MM.1S (cell line): Measurements from ENCODE around the gene R3HDML.

Source experiments
- DNase-seq: peaks from one replicate; pipeline ENCODE4 v3.0.0-alpha.2; 2015
- H2AFZ ChIP-seq: fragments of 300-600 bp; sonication (generic); 2 replicates; pipeline ENCODE4 v1.6.0; 2016; ENCODE audit warnings: antibody characterized with exemption, low read length
- H3F3A ChIP-seq: fragments of 300-600 bp; sonication (generic); 2 replicates; pipeline ENCODE4 v1.6.1; 2016; ENCODE audit warnings: mild to moderate bottlenecking, antibody characterized with exemption, low read length, moderate library complexity, mixed read lengths; ENCODE audit not compliant: insufficient read depth
- H3K27ac ChIP-seq: fragments of 300-600 bp; sonication (generic); 2 replicates; pipeline ENCODE4 v1.5.1; 2016; ENCODE audit warnings: mild to moderate bottlenecking, low read length
- H3K27me3 ChIP-seq: fragments of 300-600 bp; sonication (generic); replicated peaks from 2 replicates; pipeline ENCODE4 v1.6.0; 2016; ENCODE audit warnings: low read length; ENCODE audit not compliant: insufficient read depth
- H3K36me3 ChIP-seq: fragments of 300-600 bp; sonication (generic); replicated peaks from 2 replicates; pipeline ENCODE4 v1.6.1; 2016; ENCODE audit warnings: mild to moderate bottlenecking, low read length, mixed read lengths; ENCODE audit not compliant: insufficient read depth
- H3K4me1 ChIP-seq: fragments of 300-600 bp; sonication (generic); 2 replicates; pipeline ENCODE4 v1.6.1; 2016; ENCODE audit warnings: low read length, mixed read lengths
- H3K4me2 ChIP-seq: fragments of 300-600 bp; sonication (generic); 2 replicates; pipeline ENCODE4 v1.6.0; 2016; ENCODE audit warnings: low read depth, low read length
- H3K4me3 ChIP-seq: fragments of 300-600 bp; sonication (generic); 2 replicates; pipeline ENCODE4 v1.5.1; 2016; ENCODE audit warnings: low read length, mixed read lengths
- H3K79me2 ChIP-seq: fragments of 300-600 bp; sonication (generic); 2 replicates; pipeline ENCODE4 v1.6.1; 2016; ENCODE audit warnings: mixed run types, low read length, mixed read lengths
- H3K9ac ChIP-seq: fragments of 300-600 bp; sonication (generic); 2 replicates; pipeline ENCODE4 v1.6.1; 2016; ENCODE audit warnings: low read length, mixed read lengths
- H3K9me2 ChIP-seq: fragments of 300-600 bp; sonication (generic); replicated peaks from 2 replicates; pipeline ENCODE4 v1.6.1; 2016; ENCODE audit warnings: mild to moderate bottlenecking, low read length, mixed read lengths; ENCODE audit not compliant: insufficient read depth
- H3K9me3 ChIP-seq: fragments of 300-600 bp; sonication (generic); replicated peaks from 2 replicates; pipeline ENCODE4 v1.6.1; 2016; ENCODE audit warnings: mild to moderate bottlenecking, low read length, mixed read lengths; ENCODE audit not compliant: insufficient read depth
- H4K20me1 ChIP-seq: fragments of 300-600 bp; sonication (generic); 2 replicates; pipeline ENCODE4 v1.6.1; 2016; ENCODE audit warnings: mild to moderate bottlenecking, low read length, moderate library complexity, mixed read lengths; ENCODE audit not compliant: insufficient read depth
- CTCF ChIP-seq: fragments of 300-600 bp; sonication (generic); IDR thresholded peaks from 2 replicates; pipeline ENCODE4 v1.5.1; 2016; ENCODE audit warnings: antibody characterized with exemption, low read length, mixed read lengths
- EZH2 ChIP-seq: fragments of 300-600 bp; sonication (generic); optimal IDR thresholded peaks from 2 replicates; pipeline ENCODE3; 2017; ENCODE audit warnings: low read depth, mild to moderate bottlenecking, antibody characterized with exemption, low read length, mixed read lengths
- EZH2phosphoT487 ChIP-seq: fragments of 300-600 bp; sonication (generic); IDR thresholded peaks from 2 replicates; pipeline ENCODE4 v1.6.1; 2018; ENCODE audit warnings: antibody characterized with exemption, low read length

Gene R3HDML

GRCh38 chr20:44394702-44395460 lies 58.0 kb downstream of the R3HDML start:
- no peak overlapping the region for H3K27ac ChIP-seq
- no peaks in the 10 kb centered on the region for H3K4me1 ChIP-seq
- no peaks in the 10 kb centered on the region for H3K79me2 ChIP-seq
- peaks cover 6% of the 10 kb centered on the region; the same call in 1 of the 2 replicates for H3K27me3 ChIP-seq
- H3F3A ChIP-seq = no peaks in the 10 kb centered on the region
- DNase-seq = no peak
- H3K9ac ChIP-seq = no peak overlapping the region
- TF ChIP-seq EZH2 (no peak), CTCF (no peak), EZH2phosphoT487 (no peak)
- no peak overlapping the region for H3K4me2 ChIP-seq
- no peaks in the 10 kb centered on the region for H3K36me3 ChIP-seq
- no peaks in the 10 kb centered on the region for H3K9me3 ChIP-seq
- no peaks in the 10 kb centered on the region for H3K9me2 ChIP-seq
- H4K20me1 ChIP-seq = no peaks in the 10 kb centered on the region
- no peak overlapping the region for H3K4me3 ChIP-seq
- H2AFZ ChIP-seq = no peak overlapping the region

DNA sequence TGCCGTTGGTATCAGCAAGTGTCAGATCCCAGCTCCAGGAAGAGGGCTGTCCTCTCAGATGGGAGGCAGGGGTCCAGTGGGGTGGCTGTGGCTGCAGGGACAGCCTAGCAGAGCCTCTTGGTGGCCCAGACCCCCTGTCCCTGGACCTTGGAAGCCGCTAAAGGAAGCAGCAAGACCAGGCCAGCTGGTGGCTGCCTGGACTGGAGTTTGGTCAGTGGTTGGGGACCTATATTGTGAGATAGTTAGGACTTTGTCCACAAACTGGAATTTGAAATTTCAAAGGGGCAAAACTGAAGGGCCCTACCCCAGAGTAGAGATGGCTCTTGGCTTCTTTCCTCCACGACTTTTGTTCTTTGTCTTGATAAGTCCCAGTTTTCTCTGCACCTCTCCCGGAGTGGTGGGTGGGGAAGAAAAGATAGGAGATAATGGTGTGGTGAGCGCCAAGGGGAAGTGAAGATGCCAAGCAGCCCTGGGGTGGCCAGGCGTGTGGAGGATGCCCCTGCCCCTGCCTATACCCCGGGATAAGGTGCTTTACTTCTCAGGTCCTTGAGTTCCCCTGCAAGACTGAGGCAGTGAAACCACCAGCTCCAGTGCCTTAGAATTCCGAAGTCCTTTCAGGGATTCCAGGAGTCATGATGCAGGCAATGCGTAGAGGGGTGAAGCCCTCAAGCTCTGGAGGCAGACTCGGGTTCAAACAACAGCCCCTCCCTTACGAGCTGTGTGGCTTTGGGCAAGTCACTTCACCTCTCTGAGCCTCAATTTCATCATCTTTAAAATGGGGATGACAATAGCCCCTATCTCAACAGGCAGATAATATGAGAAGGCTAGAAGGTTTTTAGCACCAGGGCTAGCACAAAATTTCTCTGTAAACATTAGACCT lies 58.9 kb downstream of the R3HDML start:
- Histone ChIP-seq H3K9ac (no peak overlapping the region), H3K79me2 (no peaks in the 10 kb centered on the region), H3F3A (no peaks in the 10 kb centered on the region), H3K9me2 (no peaks in the 10 kb centered on the region), H3K27ac (no peak overlapping the region), H3K27me3 (peaks cover 6% of the 10 kb centered on the region; the same call in 1 of the 2 replicates), H3K4me2 (no peak overlapping the region), H2AFZ (no peak overlapping the region), H3K36me3 (no peaks in the 10 kb centered on the region), H4K20me1 (no peaks in the 10 kb centered on the region), H3K4me1 (no peaks in the 10 kb centered on the region), H3K9me3 (no peaks in the 10 kb centered on the region), H3K4me3 (no peak overlapping the region)
- TF ChIP-seq EZH2 (no peak), CTCF (no peak), EZH2phosphoT487 (no peak)
- DNase-seq = no peak

- peaks cover 6% of the 10 kb centered on the region; the same call in 1 of the 2 replicates for H3K27me3 ChIP-seq
- no peaks in the 10 kb centered on the region for H3K36me3 ChIP-seq
- DNase-seq = no peak
Measured at GRCh38 chr20:44396369-44397130, 59.7 kb downstream of the R3HDML start.

More at GRCh38 chr20:44396369-44397130, 59.7 kb downstream of the R3HDML start:
- Histone ChIP-seq H3K9me2 (no peaks in the 10 kb centered on the region), H3F3A (no peaks in the 10 kb centered on the region), H4K20me1 (no peaks in the 10 kb centered on the region), H2AFZ (no peak overlapping the region), H3K9me3 (no peaks in the 10 kb centered on the region), H3K4me1 (no peaks in the 10 kb centered on the region), H3K4me2 (no peak overlapping the region), H3K27ac (no peak overlapping the region), H3K4me3 (no peak overlapping the region), H3K9ac (no peak overlapping the region), H3K79me2 (no peaks in the 10 kb centered on the region)
- no peak for TF ChIP-seq EZH2phosphoT487
